Vagina (tissue), 2 donors: ENCODE results near the gene LANCL3. TPM values are rescaled to one million over a fixed set of nuclear protein-coding genes. Genes with fewer than 3 reads are reported as not detected.
"Not testable (repeated sequence)": the region's sequence is repeated elsewhere in the genome, so short reads cannot be mapped to it uniquely, and the experiment has no call there.

Experiments used
- DNase-seq, 2 donors: peaks; one replicate each; pipeline ENCODE4 v3.0.0-alpha.2; 2017; ENCODE audit errors: extremely low spot score in 2 of 2
- H3K27ac ChIP-seq: fragments of 200-600 bp; sonication (generic); one replicate; pipeline ENCODE4 v1.5.1; 2019
- H3K27me3 ChIP-seq: fragments of 200-600 bp; sonication (generic); one replicate; pipeline ENCODE4 v1.5.1; 2019
- H3K36me3 ChIP-seq, 2 donors: fragments of 200-600 bp; sonication (generic); one replicate each; pipeline ENCODE4 v1.5.1; 2017 to 2019
- H3K4me1 ChIP-seq: fragments of 200-600 bp; sonication (generic); one replicate; pipeline ENCODE4 v1.5.1; 2019
- H3K4me3 ChIP-seq, 2 donors: fragments of 200-600 bp; sonication (generic); 1 replicate in 1 of 2; 2 replicates in 1 of 2; pipeline ENCODE4 v1.5.1; 2016 to 2019
- H3K9me3 ChIP-seq: fragments of 200-600 bp; sonication (generic); one replicate; pipeline ENCODE4 v1.5.1; 2019
- POLR2A ChIP-seq, 2 donors: fragments of 450-650 bp; IDR thresholded peaks; one replicate each; pipeline ENCODE4 v1.6.1; 2017; ENCODE audit warnings: antibody characterized with exemption in 2 of 2, mild to moderate bottlenecking in 2 of 2, moderate library complexity in 2 of 2
- POLR2AphosphoS5 ChIP-seq, 2 donors: sonication (generic); formaldehyde crosslinking; IDR thresholded peaks; one replicate each; pipeline ENCODE4 v1.9.0; 2017; ENCODE audit warnings: antibody characterized with exemption in 2 of 2, mild to moderate bottlenecking in 2 of 2, low read depth in 1 of 2; ENCODE audit not compliant: insufficient read depth in 1 of 2
- intact Hi-C: fragments of 100-400 bp; cut with DNase I; formaldehyde crosslinking; loops from one replicate; pipeline ENCODE4 v1.15.1; 2023
- total RNA-seq: library from RNA; depleted of rRNA; stranded (reverse); fragments of >200 nt; gene quantifications from one replicate; pipeline ENCODE4 v1.2.3, GENCODE V29; 2016
- TF ChIP-seq, protein P1 (sequence below), 3 experiments: fragments of 450-650 bp in 2 of 3; fragments of 200-600 bp in 1 of 3; sonication (generic) in 1 of 3; IDR thresholded peaks; one replicate each; pipeline ENCODE4 v1.5.1; 2017 to 2019; ENCODE audit warnings: antibody characterized with exemption in 3 of 3, mild to moderate bottlenecking in 2 of 3, moderate library complexity in 2 of 3

Gene LANCL3
- total RNA-seq, 1 donor from 2014 or later = 2.5 TPM

DNA sequence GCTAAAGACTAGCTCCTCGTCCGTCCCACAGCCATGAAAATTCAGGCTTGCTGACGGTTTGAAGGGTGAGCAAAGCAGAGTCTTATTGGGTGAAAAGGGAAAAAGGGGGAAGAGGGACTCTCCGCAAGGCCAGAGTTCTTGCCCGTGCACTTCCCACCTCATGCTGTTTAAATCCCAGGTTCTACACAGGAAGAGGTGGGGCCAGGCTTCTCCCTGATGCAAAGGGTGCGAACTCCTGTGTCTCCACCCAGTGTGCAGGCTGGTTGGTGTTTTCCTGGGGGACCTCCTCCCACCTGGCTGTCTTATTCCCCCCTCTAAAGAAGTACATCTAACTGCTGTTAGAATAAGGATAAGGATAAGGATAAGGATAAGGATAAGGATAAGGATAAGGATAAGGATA lies 18.0 kb upstream of the LANCL3 start:
- H3K27ac ChIP-seq = no peak overlapping the region
- H3K36me3 ChIP-seq = no peaks in the 10 kb centered on the region
- H3K4me1 ChIP-seq = no peaks in the 10 kb centered on the region
- no peak overlapping the region for H3K4me3 ChIP-seq
- no peak for DNase-seq
- TF ChIP-seq, protein P1, sequence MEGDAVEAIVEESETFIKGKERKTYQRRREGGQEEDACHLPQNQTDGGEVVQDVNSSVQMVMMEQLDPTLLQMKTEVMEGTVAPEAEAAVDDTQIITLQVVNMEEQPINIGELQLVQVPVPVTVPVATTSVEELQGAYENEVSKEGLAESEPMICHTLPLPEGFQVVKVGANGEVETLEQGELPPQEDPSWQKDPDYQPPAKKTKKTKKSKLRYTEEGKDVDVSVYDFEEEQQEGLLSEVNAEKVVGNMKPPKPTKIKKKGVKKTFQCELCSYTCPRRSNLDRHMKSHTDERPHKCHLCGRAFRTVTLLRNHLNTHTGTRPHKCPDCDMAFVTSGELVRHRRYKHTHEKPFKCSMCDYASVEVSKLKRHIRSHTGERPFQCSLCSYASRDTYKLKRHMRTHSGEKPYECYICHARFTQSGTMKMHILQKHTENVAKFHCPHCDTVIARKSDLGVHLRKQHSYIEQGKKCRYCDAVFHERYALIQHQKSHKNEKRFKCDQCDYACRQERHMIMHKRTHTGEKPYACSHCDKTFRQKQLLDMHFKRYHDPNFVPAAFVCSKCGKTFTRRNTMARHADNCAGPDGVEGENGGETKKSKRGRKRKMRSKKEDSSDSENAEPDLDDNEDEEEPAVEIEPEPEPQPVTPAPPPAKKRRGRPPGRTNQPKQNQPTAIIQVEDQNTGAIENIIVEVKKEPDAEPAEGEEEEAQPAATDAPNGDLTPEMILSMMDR (IDR thresholded peaks at IDR 0.05) = no peak
- TF ChIP-seq POLR2AphosphoS5 (IDR thresholded peaks at IDR 0.05; ENCODE audit: insufficient read depth in 1 of 2, low read depth in 1 of 2) (no peak), POLR2A (IDR thresholded peaks at IDR 0.05) (no peak)
- no peaks in the 10 kb centered on the region for H3K9me3 ChIP-seq
- H3K27me3 ChIP-seq = no peaks in the 10 kb centered on the region
- intact Hi-C loops = no loop called here

DNA sequence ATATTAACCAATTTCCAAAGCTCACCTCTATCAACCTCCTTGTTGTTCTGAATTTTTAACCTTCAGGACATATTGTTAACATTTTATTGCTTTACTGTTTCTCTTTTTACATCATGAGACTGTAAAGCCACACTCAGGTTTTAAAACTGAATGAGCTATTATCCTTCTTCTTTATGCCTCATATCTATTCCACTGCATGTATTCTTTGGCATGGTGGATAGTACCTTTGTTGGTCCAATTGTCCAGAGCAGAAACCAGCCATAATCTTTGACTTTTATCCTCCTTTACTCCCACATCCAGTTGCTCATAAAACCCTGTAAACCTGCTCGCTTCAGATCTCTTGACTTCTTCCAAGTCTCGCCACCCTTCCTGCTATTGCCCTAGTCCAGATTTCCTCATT lies 6.2 kb upstream of the LANCL3 start:
- DNase-seq, intact Hi-C loops, H3K36me3 ChIP-seq, H3K27ac ChIP-seq, H3K4me1 ChIP-seq, H3K27me3 ChIP-seq, H3K4me3 ChIP-seq, H3K9me3 ChIP-seq: not testable (repeated sequence)

DNA sequence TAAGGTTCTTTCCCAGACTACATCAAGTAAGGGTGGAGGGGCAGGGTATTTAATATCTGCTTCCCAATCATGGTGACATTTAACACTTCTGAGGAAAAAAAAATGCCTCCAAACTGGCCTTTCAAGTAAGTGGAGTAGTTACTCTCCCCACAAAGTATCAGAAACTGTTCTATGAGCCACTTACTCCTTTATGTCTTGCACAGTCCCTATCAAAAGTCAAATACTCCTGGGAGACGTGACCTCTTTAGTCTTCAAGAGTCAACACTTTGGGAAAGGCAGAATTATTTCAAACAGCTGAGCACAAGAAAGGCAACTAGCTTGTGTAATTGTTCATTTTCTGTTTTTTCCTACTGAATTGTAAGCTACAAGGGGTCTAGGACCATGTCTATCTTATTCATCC lies 1.1 kb upstream of the LANCL3 start:
- H3K9me3 ChIP-seq, DNase-seq, intact Hi-C loops, H3K27me3 ChIP-seq, H3K27ac ChIP-seq, H3K4me1 ChIP-seq, H3K36me3 ChIP-seq, H3K4me3 ChIP-seq: not testable (repeated sequence)

DNA sequence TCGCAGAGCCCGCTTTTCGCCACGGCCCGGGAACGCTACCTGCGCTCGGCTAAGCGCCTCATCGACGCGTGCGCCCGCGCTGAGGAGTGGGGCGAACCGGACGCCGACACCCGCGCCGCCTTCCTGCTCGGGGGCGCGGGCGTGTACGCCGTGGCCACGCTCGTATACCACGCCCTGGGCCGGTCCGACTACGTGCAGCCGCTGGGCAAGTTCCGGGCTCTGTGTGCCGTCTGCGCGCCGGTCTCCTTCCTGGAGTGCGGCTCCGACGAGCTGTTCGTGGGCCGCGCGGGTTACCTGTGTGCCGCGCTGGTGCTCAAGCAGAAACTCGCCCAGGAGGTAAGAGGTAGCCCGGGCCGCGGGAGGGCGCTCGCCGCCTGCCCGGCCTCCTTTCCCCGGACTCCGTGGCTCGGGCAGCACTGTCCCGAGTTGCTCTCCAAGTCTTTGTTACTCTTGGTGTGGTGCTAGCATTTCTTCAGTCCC lies 687 bp downstream of the LANCL3 start:
- H3K4me3 ChIP-seq = peak overlapping the region; percentile 33 to 41
- H3K27me3 ChIP-seq = not testable (repeated sequence)

DNA sequence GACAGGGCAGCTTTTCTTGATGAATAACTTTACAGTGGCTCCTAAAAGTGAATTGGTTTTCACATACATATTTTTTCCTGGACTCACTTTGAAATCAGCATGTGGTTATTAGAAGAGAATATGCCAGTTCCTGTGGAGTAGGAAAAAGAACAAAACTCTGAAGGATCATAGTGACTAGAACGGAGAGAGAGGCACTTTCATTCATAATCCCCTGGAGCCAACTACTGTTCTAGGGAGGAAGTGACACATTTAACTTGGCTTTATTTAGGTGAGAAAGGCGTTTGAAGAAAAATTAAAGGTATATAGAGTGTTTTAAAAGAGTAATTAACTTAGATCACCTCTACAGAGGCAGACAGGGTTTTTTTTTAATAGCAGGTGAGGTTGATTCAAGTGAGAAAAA lies 1.7 kb downstream of the LANCL3 start:
- intact Hi-C loops, H3K4me1 ChIP-seq, H3K36me3 ChIP-seq, H3K9me3 ChIP-seq, H3K27me3 ChIP-seq, H3K27ac ChIP-seq, DNase-seq, H3K4me3 ChIP-seq: not testable (repeated sequence)

More for the DNA sequence above, 687 bp downstream of the LANCL3 start:
- DNase-seq, H3K36me3 ChIP-seq, H3K27ac ChIP-seq, H3K4me1 ChIP-seq, intact Hi-C loops, H3K9me3 ChIP-seq: not testable (repeated sequence)

DNA sequence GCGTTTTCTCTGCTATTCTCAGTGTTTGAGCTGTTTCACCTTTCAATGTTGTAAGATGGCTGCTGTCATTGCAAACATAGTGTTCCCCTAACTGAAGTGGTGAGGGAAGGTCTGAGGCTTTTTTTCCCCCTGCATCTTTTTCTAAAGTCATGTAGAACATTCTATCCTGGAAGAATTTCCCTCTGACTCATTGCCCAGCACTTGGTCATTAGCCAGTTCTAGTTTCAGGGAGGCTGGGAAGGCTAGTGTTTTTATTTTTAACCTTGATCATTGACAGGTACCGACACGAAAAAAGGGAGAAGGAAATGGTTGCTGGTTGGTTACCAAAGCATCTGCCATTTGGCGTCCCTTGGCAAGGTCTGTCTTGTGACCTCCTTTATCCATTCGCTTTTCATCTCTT lies 6.6 kb downstream of the LANCL3 start:
- Histone ChIP-seq H3K27ac (no peak overlapping the region), H3K36me3 (no peaks in the 10 kb centered on the region), H3K4me1 (no peaks in the 10 kb centered on the region), H3K9me3 (no peaks in the 10 kb centered on the region), H3K4me3 (no peak overlapping the region), H3K27me3 (no peaks in the 10 kb centered on the region)
- intact Hi-C loops = no loop called here
- no peak for TF ChIP-seq POLR2A (IDR thresholded peaks at IDR 0.05)
- no peak for TF ChIP-seq POLR2AphosphoS5 (IDR thresholded peaks at IDR 0.05; ENCODE audit: insufficient read depth in 1 of 2, low read depth in 1 of 2)
- TF ChIP-seq, protein P1 (IDR thresholded peaks at IDR 0.05) = no peak
- no peak for DNase-seq

DNA sequence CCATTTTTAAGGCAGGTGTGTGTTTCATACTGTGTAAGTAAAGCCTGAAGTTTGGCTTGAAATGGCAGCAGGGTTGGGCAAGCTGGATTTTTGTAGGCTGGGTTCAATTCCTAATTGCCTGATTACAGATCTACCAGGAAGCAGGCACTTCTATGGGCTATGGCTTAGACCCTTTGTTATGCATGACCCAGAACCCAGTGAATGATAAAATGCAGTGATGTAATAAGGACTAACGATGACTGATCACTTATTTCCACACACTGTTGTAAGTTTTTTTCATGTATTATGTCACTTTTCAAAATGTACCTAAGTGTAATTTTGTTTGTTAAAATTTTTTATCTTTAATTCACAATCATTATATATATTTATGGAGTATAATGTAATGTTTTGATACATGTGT lies 8.6 kb downstream of the LANCL3 start:
- H3K9me3 ChIP-seq = no peaks in the 10 kb centered on the region
- intact Hi-C loops = no loop called here
- no peaks in the 10 kb centered on the region for H3K4me1 ChIP-seq
- DNase-seq = no peak
- TF ChIP-seq POLR2A (IDR thresholded peaks at IDR 0.05) (no peak), POLR2AphosphoS5 (IDR thresholded peaks at IDR 0.05; ENCODE audit: insufficient read depth in 1 of 2, low read depth in 1 of 2) (no peak)
- TF ChIP-seq, protein P1 (IDR thresholded peaks at IDR 0.05) = no peak
- no peaks in the 10 kb centered on the region for H3K27me3 ChIP-seq
- no peaks in the 10 kb centered on the region for H3K36me3 ChIP-seq
- H3K4me3 ChIP-seq = no peak overlapping the region
- no peak overlapping the region for H3K27ac ChIP-seq

DNA sequence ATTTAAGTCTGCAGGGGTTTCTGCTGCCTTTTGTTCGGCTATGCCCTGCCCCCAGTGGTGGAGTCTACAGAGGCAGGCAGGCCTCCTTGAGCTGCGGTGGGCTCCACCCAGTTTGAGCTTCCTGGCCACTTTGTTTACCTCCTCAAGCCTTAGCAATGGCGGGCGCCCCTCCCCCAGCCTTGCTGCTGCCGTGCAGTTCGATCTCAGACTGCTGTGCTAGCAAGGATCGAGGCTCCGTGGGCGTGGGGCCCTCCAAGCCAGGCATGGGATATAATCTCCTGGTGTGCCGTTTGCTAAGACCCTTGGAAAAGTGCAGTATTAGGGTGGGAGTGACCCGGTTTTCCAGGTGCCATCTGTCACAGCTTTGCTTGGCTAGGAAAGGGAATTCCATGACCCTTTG lies 15.9 kb downstream of the LANCL3 start:
- H3K4me3 ChIP-seq, H3K27ac ChIP-seq, intact Hi-C loops, H3K9me3 ChIP-seq, H3K4me1 ChIP-seq, H3K27me3 ChIP-seq, DNase-seq, H3K36me3 ChIP-seq: not testable (repeated sequence)
